ENCODE results near the gene CD247. TPM values are rescaled to one million over a fixed set of nuclear protein-coding genes. Genes with fewer than 3 reads are reported as not detected.

Gene CD247
- total RNA-seq, 2 donors from 2014 or later: 0.79 to 1.1 TPM

DNA sequence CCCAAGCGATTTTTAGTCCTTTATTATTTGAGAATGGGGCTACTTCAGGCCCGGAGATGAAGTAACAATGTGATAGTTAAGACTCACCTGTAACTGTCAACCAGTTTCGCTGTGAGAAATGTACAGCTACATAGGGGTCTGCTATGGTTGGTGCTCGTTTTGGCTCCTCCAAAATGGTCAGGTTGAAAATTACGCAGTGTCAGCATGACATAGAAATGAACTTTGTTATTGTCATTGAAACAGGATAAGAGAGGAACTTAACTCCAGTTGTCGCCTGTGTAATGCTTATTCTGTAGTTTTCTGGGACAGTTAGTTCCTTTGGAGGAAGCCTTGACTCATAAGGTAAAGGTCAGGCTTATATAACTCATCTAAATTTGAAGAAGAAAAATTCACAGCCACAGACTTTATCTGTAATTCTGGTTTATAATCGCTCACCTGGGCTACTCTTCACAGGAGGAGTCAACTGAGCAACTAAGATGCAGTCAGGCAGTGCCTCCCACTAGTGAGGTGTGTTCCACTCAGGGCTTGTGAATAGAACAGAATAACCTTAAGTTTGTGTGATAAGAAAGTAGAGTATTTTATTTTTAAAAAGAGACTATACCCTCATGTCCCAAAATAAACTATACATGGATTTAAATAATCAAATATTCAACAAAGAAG, 130.9 kb downstream of the CD247 start:
- Histone ChIP-seq H3K27me3 (no peaks in the 10 kb centered on the region), H3K36me3 (peaks cover 41% of the 10 kb centered on the region), H3K4me1 (no peaks in the 10 kb centered on the region), H3K9me3 (no peaks in the 10 kb centered on the region), H3K27ac (no peak overlapping the region), H3K4me3 (no peak overlapping the region)
- DNase-seq (ENCODE audit: low spot score): no peak
- TF ChIP-seq, protein P1, sequence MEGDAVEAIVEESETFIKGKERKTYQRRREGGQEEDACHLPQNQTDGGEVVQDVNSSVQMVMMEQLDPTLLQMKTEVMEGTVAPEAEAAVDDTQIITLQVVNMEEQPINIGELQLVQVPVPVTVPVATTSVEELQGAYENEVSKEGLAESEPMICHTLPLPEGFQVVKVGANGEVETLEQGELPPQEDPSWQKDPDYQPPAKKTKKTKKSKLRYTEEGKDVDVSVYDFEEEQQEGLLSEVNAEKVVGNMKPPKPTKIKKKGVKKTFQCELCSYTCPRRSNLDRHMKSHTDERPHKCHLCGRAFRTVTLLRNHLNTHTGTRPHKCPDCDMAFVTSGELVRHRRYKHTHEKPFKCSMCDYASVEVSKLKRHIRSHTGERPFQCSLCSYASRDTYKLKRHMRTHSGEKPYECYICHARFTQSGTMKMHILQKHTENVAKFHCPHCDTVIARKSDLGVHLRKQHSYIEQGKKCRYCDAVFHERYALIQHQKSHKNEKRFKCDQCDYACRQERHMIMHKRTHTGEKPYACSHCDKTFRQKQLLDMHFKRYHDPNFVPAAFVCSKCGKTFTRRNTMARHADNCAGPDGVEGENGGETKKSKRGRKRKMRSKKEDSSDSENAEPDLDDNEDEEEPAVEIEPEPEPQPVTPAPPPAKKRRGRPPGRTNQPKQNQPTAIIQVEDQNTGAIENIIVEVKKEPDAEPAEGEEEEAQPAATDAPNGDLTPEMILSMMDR (IDR thresholded peaks at IDR 0.05): no peak

Other genes with a start within 250 kb of the CD247 start
- 100 to 1,000 TPM; 127 to 163 TPM for gene CREG1, start 35.2 kb upstream of the CD247 start, total RNA-seq
- 10 to 100 TPM; 26.5 to 39.3 TPM for gene RCSD1, start 111.7 kb upstream of the CD247 start, total RNA-seq
- gene MPZL1, start 203.5 kb upstream of the CD247 start, total RNA-seq: 10 to 100 TPM; 22.4 to 52.0 TPM

Data from right atrium auricular region (tissue), 2 donors.